Thyroid gland (tissue), 4 donors: ENCODE measurements around the gene EXOC4. TPM values are rescaled to one million over a fixed set of nuclear protein-coding genes. Genes with fewer than 3 reads are reported as not detected.

Source experiments
- DNase-seq, 2 donors: peaks; one replicate each; pipeline ENCODE4 v3.0.0-alpha.2; 2019
- H3K27ac ChIP-seq, 3 donors: fragments of 200-600 bp; sonication (generic); 1 replicate in 2 of 3; 2 replicates in 1 of 3; pipeline ENCODE4 v1.5.1; 2016 to 2019; ENCODE audit warnings: mild to moderate bottlenecking in 1 of 3, moderate library complexity in 1 of 3
- H3K27me3 ChIP-seq: fragments of 200-600 bp; sonication (generic); one replicate; pipeline ENCODE4 v1.5.1; 2019
- H3K36me3 ChIP-seq, 2 donors: fragments of 200-600 bp; sonication (generic); one replicate each; pipeline ENCODE4 v1.5.1; 2016 to 2019
- H3K4me1 ChIP-seq, 2 donors: fragments of 200-600 bp; sonication (generic); one replicate each; pipeline ENCODE4 v1.5.1; 2017 to 2019
- H3K4me3 ChIP-seq, 3 donors: fragments of 200-600 bp; sonication (generic); replicated peaks in 1 of 3; 1 replicate in 2 of 3; 2 replicates in 1 of 3; pipeline ENCODE4 v1.5.1; 2016; ENCODE audit warnings: mild to moderate bottlenecking in 1 of 3
- H3K9me3 ChIP-seq: fragments of 200-600 bp; sonication (generic); one replicate; pipeline ENCODE4 v1.5.1; 2017
- POLR2A ChIP-seq, 2 donors: fragments of 450-650 bp; IDR thresholded peaks; one replicate each; pipeline ENCODE4 v1.6.1; 2017; ENCODE audit warnings: antibody characterized with exemption in 2 of 2, mild to moderate bottlenecking in 2 of 2, moderate library complexity in 1 of 2
- WGBS, 2 donors: methylation state at CpG; one replicate each; pipeline ENCODE4 v1.1.5; 2017; 5-methylcytosine and 5-hydroxymethylcytosine counted together
- intact Hi-C: fragments of 100-400 bp; cut with DNase I; formaldehyde crosslinking; loops from one replicate; pipeline ENCODE4 v1.15.1; 2023
- total RNA-seq, 4 donors: library from RNA; depleted of rRNA; stranded (reverse); fragments of >200 nt; gene quantifications; one replicate each; pipeline ENCODE4 v1.2.3, GENCODE V29; 2016
- TF ChIP-seq, protein P1 (sequence below), 6 experiments: fragments of 200-600 bp in 3 of 6; fragments of 450-650 bp in 3 of 6; sonication (generic) in 3 of 6; IDR thresholded peaks; one replicate each; pipeline ENCODE4 v1.5.1; 2016 to 2019; ENCODE audit warnings: antibody characterized with exemption in 6 of 6, mild to moderate bottlenecking in 2 of 6, inconsistent platforms in 1 of 6, moderate library complexity in 1 of 6

EXOC4 gene
- total RNA-seq, 4 donors from 2014 or later = 74.0 to 116 (median 107) TPM

DNA sequence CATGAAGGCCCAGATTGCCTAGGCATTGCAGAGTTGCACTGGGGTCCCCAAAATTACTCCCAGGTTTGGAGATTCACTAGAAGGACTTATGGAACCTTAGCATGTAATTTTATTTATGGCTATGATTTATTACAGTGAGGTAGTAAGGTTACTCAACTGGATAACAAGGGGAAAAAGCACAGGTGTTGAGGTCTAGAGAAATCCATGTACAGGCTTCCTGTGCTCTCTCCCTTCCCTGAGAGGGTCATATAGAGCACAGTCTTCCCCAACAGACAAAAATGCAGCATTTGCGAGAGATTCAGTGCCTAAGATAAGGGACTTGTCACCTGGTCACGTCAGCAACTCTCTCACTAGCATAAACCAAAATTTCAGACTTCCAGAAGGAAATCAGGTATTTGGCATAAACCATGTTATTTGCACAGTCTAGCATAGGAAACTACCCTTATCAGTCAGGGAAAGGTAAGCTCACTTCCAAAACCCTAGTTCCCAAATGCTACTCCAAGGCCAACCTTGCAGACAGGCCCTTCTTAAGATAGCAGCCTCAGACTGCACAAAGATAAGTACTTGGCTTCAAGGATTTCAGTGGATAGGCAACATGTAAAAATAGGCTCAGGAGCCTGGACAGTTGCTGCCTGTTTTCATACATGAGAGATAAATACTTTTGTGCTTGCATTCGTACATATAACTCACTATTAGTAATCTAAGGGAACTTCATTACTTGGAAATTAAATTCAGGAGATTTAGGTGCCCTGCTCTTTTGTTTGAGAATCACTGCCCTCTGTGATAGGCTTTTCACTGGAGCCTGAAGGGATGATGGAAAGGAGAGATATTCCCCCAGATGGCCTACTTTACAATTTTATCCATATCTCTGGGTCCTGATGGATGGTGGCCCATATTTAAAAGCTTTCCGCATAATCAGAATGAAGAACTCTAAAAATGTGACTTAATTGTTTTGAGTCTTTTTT is 495.8 kb downstream of the EXOC4 start:
- H3K4me1 ChIP-seq = peaks cover 0 to 9% of the 10 kb centered on the region in 2 donors
- no peaks in the 10 kb centered on the region for H3K9me3 ChIP-seq
- no peak overlapping the region for H3K27ac ChIP-seq
- H3K36me3 ChIP-seq = no peaks in the 10 kb centered on the region
- TF ChIP-seq, protein P1, sequence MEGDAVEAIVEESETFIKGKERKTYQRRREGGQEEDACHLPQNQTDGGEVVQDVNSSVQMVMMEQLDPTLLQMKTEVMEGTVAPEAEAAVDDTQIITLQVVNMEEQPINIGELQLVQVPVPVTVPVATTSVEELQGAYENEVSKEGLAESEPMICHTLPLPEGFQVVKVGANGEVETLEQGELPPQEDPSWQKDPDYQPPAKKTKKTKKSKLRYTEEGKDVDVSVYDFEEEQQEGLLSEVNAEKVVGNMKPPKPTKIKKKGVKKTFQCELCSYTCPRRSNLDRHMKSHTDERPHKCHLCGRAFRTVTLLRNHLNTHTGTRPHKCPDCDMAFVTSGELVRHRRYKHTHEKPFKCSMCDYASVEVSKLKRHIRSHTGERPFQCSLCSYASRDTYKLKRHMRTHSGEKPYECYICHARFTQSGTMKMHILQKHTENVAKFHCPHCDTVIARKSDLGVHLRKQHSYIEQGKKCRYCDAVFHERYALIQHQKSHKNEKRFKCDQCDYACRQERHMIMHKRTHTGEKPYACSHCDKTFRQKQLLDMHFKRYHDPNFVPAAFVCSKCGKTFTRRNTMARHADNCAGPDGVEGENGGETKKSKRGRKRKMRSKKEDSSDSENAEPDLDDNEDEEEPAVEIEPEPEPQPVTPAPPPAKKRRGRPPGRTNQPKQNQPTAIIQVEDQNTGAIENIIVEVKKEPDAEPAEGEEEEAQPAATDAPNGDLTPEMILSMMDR (IDR thresholded peaks at IDR 0.05) = no peak
- TF ChIP-seq POLR2A (IDR thresholded peaks at IDR 0.05) = no peak
- DNase-seq = no peak
- intact Hi-C loops = no loop called here
- no peaks in the 10 kb centered on the region for H3K27me3 ChIP-seq
- 86 to 87% methylated on average over 4 of the region's 4 CpGs for WGBS, 2 donors
- no peak overlapping the region for H3K4me3 ChIP-seq

- Histone ChIP-seq H3K4me1 (peaks cover 0 to 9% of the 10 kb centered on the region in 2 donors), H3K9me3 (no peaks in the 10 kb centered on the region), H3K27me3 (no peaks in the 10 kb centered on the region), H3K4me3 (no peak overlapping the region), H3K27ac (no peak overlapping the region), H3K36me3 (no peaks in the 10 kb centered on the region)
- intact Hi-C loops = no loop called here
- 80 to 84% methylated on average over 3 of the region's 3 CpGs for WGBS, 2 donors
- DNase-seq = no peak
- no peak for TF ChIP-seq POLR2A (IDR thresholded peaks at IDR 0.05)
- TF ChIP-seq, protein P1 (IDR thresholded peaks at IDR 0.05) = no peak
Measured at GRCh38 chr7:133750287-133750686, 497.4 kb downstream of the EXOC4 start.

GRCh38 chr7:133751079-133751478 is 498.2 kb downstream of the EXOC4 start:
- intact Hi-C loops = no loop called here
- no peaks in the 10 kb centered on the region for H3K36me3 ChIP-seq
- H3K4me3 ChIP-seq = no peak overlapping the region
- H3K4me1 ChIP-seq = peaks cover 0 to 7% of the 10 kb centered on the region in 2 donors
- no peak overlapping the region for H3K27ac ChIP-seq
- no peaks in the 10 kb centered on the region for H3K27me3 ChIP-seq
- no peak for DNase-seq
- no peaks in the 10 kb centered on the region for H3K9me3 ChIP-seq
- no peak for TF ChIP-seq POLR2A (IDR thresholded peaks at IDR 0.05)
- TF ChIP-seq, protein P1 (IDR thresholded peaks at IDR 0.05) = no peak

- WGBS, 2 donors = 87 to 90% methylated on average over 5 of the region's 5 CpGs
Measured at GRCh38 chr7:133753513-133753912, 500.6 kb downstream of the EXOC4 start.

More at GRCh38 chr7:133753513-133753912, 500.6 kb downstream of the EXOC4 start:
- no peaks in the 10 kb centered on the region for H3K4me1 ChIP-seq
- H3K27me3 ChIP-seq = no peaks in the 10 kb centered on the region
- H3K4me3 ChIP-seq = no peak overlapping the region
- no peak for TF ChIP-seq POLR2A (IDR thresholded peaks at IDR 0.05)
- TF ChIP-seq, protein P1 (IDR thresholded peaks at IDR 0.05) = no peak
- no peak for DNase-seq
- no peak overlapping the region for H3K27ac ChIP-seq
- no peaks in the 10 kb centered on the region for H3K9me3 ChIP-seq
- intact Hi-C loops = no loop called here
- H3K36me3 ChIP-seq = no peaks in the 10 kb centered on the region
